Mesendoderm (in vitro differentiated cells): Measurements from ENCODE around the gene DND1. TPM values are rescaled to one million over a fixed set of nuclear protein-coding genes. Genes with fewer than 3 reads are reported as not detected.
A peak's percentile ranks its signal among the peaks of the same experiment; 100 is the strongest.
"Not testable (repeated sequence)": the region's sequence is repeated elsewhere in the genome, so short reads cannot be mapped to it uniquely, and the experiment has no call there.

Experiments used
- DNase-seq: peaks from one replicate; pipeline ENCODE4 v3.0.0; 2013
- H2AK5ac ChIP-seq: 2 replicates; pipeline ENCODE4 v1.6.1; 2013; ENCODE audit warnings: low read length, inconsistent platforms
- H2BK120ac ChIP-seq: 2 replicates; pipeline ENCODE4 v1.6.1; 2013; ENCODE audit warnings: low read depth, mild to moderate bottlenecking, low read length, moderate library complexity, mixed read lengths
- H2BK15ac ChIP-seq: replicated peaks from 2 replicates; pipeline ENCODE4 v1.6.1; 2013; ENCODE audit warnings: low read depth, mild to moderate bottlenecking, moderate library complexity
- H2BK5ac ChIP-seq: 2 replicates; pipeline ENCODE4 v1.6.1; 2013; ENCODE audit warnings: low read length, inconsistent platforms
- H3K18ac ChIP-seq: 2 replicates; pipeline ENCODE4 v1.6.1; 2013; ENCODE audit warnings: mild to moderate bottlenecking, low read length, mixed read lengths
- H3K23ac ChIP-seq: one replicate; pipeline ENCODE4 v1.6.1; 2013; ENCODE audit warnings: low read length
- H3K27ac ChIP-seq: 2 replicates; pipeline ENCODE4 v1.5.1; 2013; ENCODE audit warnings: low read depth, mild to moderate bottlenecking, inconsistent platforms, low read length, moderate library complexity
- H3K27me3 ChIP-seq: 2 replicates; pipeline ENCODE4 v1.6.1; 2013; ENCODE audit warnings: low read length, control low read depth, mild to moderate bottlenecking, inconsistent platforms; ENCODE audit not compliant: insufficient read depth, poor library complexity
- H3K36me3 ChIP-seq: 2 replicates; pipeline ENCODE4 v1.6.1; 2013; ENCODE audit warnings: low read length, inconsistent platforms; ENCODE audit not compliant: control insufficient read depth, insufficient read depth
- H3K4ac ChIP-seq: one replicate; pipeline ENCODE4 v1.6.1; 2013; ENCODE audit warnings: low read depth, mild to moderate bottlenecking, low read length, moderate library complexity
- H3K4me1 ChIP-seq: 2 replicates; pipeline ENCODE4 v1.6.1; 2013; ENCODE audit warnings: low read depth, low read length, inconsistent platforms; ENCODE audit not compliant: control insufficient read depth
- H3K4me2 ChIP-seq: 2 replicates; pipeline ENCODE4 v1.6.1; 2013; ENCODE audit warnings: low read length
- H3K4me3 ChIP-seq: 2 replicates; pipeline ENCODE4 v1.5.1; 2013; ENCODE audit warnings: mild to moderate bottlenecking, low read length
- H3K56ac ChIP-seq: one replicate; pipeline ENCODE4 v1.6.1; 2013; ENCODE audit warnings: low read length
- H3K79me1 ChIP-seq: 2 replicates; pipeline ENCODE4 v1.6.1; 2013; ENCODE audit warnings: low read length, inconsistent platforms
- H3K79me2 ChIP-seq: 2 replicates; pipeline ENCODE4 v1.6.1; 2013; ENCODE audit warnings: mild to moderate bottlenecking, low read length; ENCODE audit not compliant: control insufficient read depth, insufficient read depth
- H3K9ac ChIP-seq: 2 replicates; pipeline ENCODE4 v1.6.1; 2013; ENCODE audit warnings: low read length, inconsistent platforms
- H4K5ac ChIP-seq: one replicate; pipeline ENCODE4 v1.6.1; 2013; ENCODE audit warnings: low read length
- H4K8ac ChIP-seq: one replicate; pipeline ENCODE4 v1.6.1; 2013; ENCODE audit warnings: low read depth, mild to moderate bottlenecking, control low read depth, low read length, moderate library complexity
- WGBS: extraction: QIAGEN DNeasy Blood & Tissue Kit; methylation state at CpG from one replicate; pipeline ENCODE4 v1.1.7; 2013; ENCODE audit warnings: low lambda C conversion rate, missing lambda C conversion rate; ENCODE audit not compliant: insufficient coverage; ENCODE audit errors: extremely low coverage; 5-methylcytosine and 5-hydroxymethylcytosine counted together
- polyA plus RNA-seq, 2 experiments: library from polyadenylated mRNA; stranded (reverse); fragments of 200-250 nt; gene quantifications; one replicate each; pipeline ENCODE4 v1.2.3, GENCODE V29; 2013

Gene DND1
- 1.3 TPM for polyA plus RNA-seq (2013, experiment 1 of 2)
- 1.1 TPM for polyA plus RNA-seq (2013, experiment 2 of 2)

DNA sequence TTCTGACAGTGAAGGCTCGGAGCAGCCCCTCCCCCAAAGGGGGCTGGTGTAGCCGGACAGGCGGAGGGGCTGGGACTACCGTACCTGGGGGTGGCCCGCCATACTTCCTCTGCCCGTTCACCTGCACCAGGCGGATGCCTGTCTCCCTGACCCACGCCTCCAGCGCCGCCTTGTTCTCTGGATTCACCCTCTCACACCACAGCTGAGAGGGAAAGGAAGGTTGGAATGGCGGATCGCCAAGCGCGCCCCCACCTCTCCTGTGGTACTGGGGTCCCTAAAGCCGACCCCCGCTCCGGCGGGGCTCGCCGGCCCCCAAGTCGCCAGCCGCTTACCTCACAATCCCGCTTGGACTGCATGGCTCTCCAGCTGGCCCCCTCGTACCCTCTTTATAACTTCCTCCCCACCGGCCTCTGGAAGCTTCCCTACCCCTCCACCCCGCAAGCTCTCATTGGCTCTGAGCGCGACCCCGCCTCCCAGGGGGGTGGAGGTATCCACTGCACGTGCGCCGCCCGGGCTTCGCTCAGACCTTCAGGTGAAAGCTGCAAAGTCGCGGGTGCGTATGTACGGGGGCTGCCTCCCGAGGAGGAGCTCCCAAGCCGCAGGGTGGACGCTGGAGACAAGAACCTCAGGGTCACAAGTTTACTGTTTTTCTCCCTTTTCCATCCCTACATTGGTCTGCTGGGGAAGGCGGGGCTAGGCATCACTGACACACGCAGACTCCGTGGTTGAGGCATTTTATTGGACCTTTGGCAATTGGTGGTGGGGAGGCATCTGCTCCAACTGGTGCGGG, at the start of gene DND1:
Gene DND1 (minus strand): TSS at position 390 of the 790 bp plus-strand sequence. CDS start 34 bp downstream, at position 356.
- Histone ChIP-seq H3K9ac (no peak within 1 kb of the TSS), H3K79me1 (no peaks in the 10 kb centered on the region), H3K4me1 (no peaks in the 10 kb centered on the region), H2BK15ac (no peak within 1 kb of the TSS), H3K79me2 (no peaks in the 10 kb centered on the region), H3K36me3 (peaks cover 24% of the 10 kb centered on the region), H3K18ac (no peak within 1 kb of the TSS), H4K8ac (no peak within 1 kb of the TSS), H3K4ac (no peak within 1 kb of the TSS), H4K5ac (no peak within 1 kb of the TSS), H2AK5ac (no peak within 1 kb of the TSS), H3K23ac (no peak within 1 kb of the TSS), H2BK5ac (no peak within 1 kb of the TSS), H3K4me2 (no peak within 1 kb of the TSS), H3K56ac (no peak within 1 kb of the TSS), H2BK120ac (no peak within 1 kb of the TSS), H3K27ac (no peak within 1 kb of the TSS), H3K27me3 (no peaks in the 10 kb centered on the region), H3K4me3 (no peak within 1 kb of the TSS)
- no CpG with 5 or more reads among the region's 45 CpGs for WGBS
- DNase-seq = no peak

DNA sequence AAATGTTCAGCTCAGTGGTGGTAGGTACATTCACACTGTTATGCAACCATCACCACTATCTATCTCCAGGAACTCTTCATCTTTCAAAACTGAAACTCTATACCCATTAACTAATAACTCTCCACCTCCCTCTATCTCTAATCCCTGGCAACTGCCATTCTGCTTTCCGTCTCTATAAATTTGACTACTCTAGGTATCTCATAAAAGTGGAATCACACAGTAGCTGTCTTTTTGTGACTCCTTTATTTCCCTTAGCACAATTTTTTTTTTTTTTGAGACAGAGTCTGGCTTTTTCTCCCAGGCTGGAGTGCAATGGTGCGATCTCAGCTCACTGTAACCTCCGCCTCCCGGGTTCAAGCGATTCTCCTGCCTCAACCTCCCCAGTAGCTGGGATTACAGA, 48.0 kb upstream of the DND1 start:
- H3K56ac ChIP-seq, H3K18ac ChIP-seq, H2BK5ac ChIP-seq, H3K36me3 ChIP-seq, H4K8ac ChIP-seq, H3K79me2 ChIP-seq, H3K4me2 ChIP-seq, H3K4me1 ChIP-seq, H3K4ac ChIP-seq, DNase-seq, H2BK15ac ChIP-seq, H4K5ac ChIP-seq, H2BK120ac ChIP-seq, H3K23ac ChIP-seq, H3K79me1 ChIP-seq, H3K27ac ChIP-seq, H3K9ac ChIP-seq, H2AK5ac ChIP-seq, H3K27me3 ChIP-seq, H3K4me3 ChIP-seq: not testable (repeated sequence)
- no CpG with 5 or more reads among the region's 5 CpGs for WGBS

DNA sequence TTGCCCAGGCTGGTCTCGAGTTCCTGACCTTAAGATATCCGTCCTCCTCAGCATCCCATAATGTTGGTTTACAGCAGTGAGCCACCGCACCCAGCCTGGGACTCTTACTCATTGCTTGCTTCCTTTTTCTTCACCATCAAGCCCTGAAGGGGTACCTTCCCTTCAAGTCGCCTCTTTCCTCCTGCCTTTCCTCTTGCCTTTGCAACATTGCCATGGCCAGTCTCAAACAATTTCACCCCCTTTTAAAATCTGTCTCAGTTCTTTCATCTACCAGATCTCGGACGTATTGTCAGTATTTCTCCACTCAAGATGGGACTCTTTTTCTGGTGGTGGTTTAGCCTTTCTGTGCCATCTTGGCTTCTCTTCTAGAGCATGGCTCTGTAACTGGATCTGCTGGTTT, 47.4 kb upstream of the DND1 start:
- H4K8ac ChIP-seq, H3K27ac ChIP-seq, H3K79me1 ChIP-seq, H2AK5ac ChIP-seq, H3K56ac ChIP-seq, H3K27me3 ChIP-seq, H2BK15ac ChIP-seq, H2BK120ac ChIP-seq, H3K4me1 ChIP-seq, H2BK5ac ChIP-seq, H3K23ac ChIP-seq, H3K79me2 ChIP-seq, H3K4ac ChIP-seq, H3K36me3 ChIP-seq, H3K4me2 ChIP-seq, H4K5ac ChIP-seq, H3K4me3 ChIP-seq, DNase-seq, H3K9ac ChIP-seq, H3K18ac ChIP-seq: not testable (repeated sequence)
- WGBS = no CpG with 5 or more reads among the region's 6 CpGs

DNA sequence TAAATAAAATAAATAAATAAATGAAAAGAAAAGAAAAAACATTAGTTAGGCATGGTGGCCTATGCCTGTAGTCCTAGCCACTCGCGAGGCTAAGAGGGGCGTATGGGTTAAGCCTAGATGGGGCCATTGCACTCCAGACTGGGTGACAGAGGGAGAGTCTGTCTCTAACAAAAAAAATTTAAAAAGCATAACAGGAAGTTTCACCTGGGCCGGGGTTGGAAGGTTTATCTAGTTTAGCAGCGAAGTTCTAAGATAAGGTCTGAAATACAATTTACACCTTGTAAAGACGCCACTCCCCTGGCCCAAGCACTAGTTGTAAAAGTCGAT, 44.9 kb upstream of the DND1 start:
- no CpG with 5 or more reads among the region's 7 CpGs for WGBS
- Histone ChIP-seq H4K8ac (no peak overlapping the region), H2BK5ac (no peak overlapping the region), H3K79me1 (no peaks in the 10 kb centered on the region), H3K4ac (no peak overlapping the region), H3K4me2 (no peak overlapping the region), H3K56ac (no peak overlapping the region), H3K4me3 (no peak overlapping the region), H3K79me2 (no peaks in the 10 kb centered on the region), H4K5ac (no peak overlapping the region), H3K18ac (no peak overlapping the region), H3K4me1 (no peaks in the 10 kb centered on the region), H3K23ac (no peak overlapping the region), H2AK5ac (no peak overlapping the region), H3K27ac (no peak overlapping the region), H2BK120ac (no peak overlapping the region), H3K27me3 (no peaks in the 10 kb centered on the region), H2BK15ac (no peak overlapping the region), H3K36me3 (no peaks in the 10 kb centered on the region), H3K9ac (no peak overlapping the region)
- DNase-seq = peak; percentile 34

DNA sequence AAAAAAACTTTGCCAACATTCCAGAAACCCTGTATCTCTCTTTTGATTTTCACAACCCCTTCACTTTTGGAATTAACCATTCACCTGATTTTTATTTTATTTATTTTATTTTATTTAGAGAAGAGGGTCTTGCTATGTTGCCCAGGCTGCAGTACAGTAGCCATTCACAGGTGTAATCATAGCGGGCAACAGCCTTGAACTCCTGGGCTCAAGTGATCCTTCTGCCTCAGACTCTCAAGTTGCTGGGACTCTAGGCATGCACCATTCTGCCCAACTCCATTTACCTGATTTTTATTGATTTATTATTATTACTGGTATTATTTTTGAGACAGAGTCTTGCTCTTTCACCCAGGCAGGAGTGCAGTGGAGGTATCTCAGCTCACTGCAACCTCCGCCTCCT, 42.9 kb upstream of the DND1 start:
- WGBS = no CpG with 5 or more reads among the region's 2 CpGs

More for the DNA sequence above, 42.9 kb upstream of the DND1 start:
- H3K4me2 ChIP-seq, H4K5ac ChIP-seq, H4K8ac ChIP-seq, H3K79me1 ChIP-seq, H3K4me1 ChIP-seq, H3K36me3 ChIP-seq, H3K79me2 ChIP-seq, H2BK120ac ChIP-seq, DNase-seq, H3K23ac ChIP-seq, H2AK5ac ChIP-seq, H3K4me3 ChIP-seq, H3K9ac ChIP-seq, H3K56ac ChIP-seq, H3K18ac ChIP-seq, H3K27me3 ChIP-seq, H3K27ac ChIP-seq, H2BK15ac ChIP-seq, H3K4ac ChIP-seq, H2BK5ac ChIP-seq: not testable (repeated sequence)
